Effector CD8-positive, alpha-beta T cell (primary cell): ENCODE results near the gene NPAS3.

Experiments
- DNase-seq: peaks from one replicate; lab custom pipeline; 2025; lab: John Stamatoyannopoulos, UW

The NPAS3 gene

GRCh38 chr14:33515899-33516298 lies 577.2 kb downstream of the NPAS3 start:
- DNase-seq: no peak

DNA sequence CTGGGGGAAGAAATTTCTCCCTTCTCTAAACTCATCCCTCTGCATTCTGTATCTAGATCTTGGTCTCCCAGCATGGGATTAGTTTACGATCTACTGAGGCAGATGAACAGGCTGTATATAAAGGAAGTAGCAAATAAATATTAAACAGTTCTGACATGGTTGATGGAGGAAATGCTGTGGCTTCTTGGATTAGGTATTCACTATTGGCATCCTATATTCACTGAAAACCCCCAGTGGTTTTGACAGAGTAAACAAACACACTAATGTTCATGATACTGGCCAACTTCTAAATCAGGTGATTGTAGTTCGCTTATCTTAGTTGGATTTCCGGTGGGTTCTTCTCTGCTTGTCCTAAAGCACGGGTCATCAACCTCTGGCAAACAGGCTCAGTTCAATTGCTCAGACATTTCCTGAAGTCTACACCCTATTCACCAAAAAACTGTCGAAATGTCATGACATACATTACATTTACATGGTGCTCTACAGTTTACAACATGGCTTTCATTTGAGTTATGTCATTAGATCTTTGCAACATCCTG lies 578.3 kb downstream of the NPAS3 start:
- no peak for DNase-seq

- DNase-seq: no peak
Measured at GRCh38 chr14:33521192-33521591, 582.5 kb downstream of the NPAS3 start.

GRCh38 chr14:33524244-33524643 lies 585.6 kb downstream of the NPAS3 start:
- DNase-seq: no peak

DNA sequence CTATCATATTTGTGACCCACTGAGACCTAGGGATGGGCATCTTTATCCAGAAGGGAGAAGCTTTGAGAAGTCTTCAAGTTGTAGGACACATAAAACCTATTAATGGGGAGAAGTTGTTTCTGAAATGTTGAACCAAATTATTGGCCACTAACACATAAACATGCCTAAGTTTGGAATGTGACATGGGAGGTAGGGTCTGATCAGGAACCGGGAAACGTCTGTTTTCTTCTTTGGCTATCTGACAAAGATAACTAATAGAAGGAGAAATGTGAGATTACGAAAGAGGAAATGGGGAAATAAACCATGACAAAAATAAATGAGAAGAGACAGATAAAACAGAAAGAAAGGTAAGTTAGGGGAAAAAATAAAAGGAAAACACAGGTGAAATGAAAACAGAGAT lies 586.9 kb downstream of the NPAS3 start:
- DNase-seq: no peak

- DNase-seq: no peak
Measured at GRCh38 chr14:33527023-33527634, 588.5 kb downstream of the NPAS3 start.

DNA sequence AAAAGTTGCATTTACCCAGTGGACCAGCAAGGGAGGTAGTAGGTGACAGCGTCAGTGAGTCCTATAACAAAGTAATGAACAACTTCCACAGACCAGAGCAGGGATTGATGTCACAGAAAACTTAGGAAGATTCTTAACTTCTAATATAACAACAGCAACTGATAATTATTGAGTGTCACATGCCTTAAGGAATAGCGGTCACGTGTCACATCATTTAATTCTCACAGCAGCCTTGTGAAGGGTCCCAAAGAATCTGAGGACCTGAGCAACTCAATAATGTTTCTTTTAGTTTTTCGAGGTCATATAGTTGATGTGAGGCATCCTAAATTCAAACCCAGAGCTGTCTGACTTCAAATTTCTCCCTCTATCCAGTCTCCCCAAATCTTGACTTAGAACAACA lies 590.0 kb downstream of the NPAS3 start:
- DNase-seq: no peak

GRCh38 chr14:33529787-33530757 lies 591.4 kb downstream of the NPAS3 start:
- DNase-seq: no peak

DNA sequence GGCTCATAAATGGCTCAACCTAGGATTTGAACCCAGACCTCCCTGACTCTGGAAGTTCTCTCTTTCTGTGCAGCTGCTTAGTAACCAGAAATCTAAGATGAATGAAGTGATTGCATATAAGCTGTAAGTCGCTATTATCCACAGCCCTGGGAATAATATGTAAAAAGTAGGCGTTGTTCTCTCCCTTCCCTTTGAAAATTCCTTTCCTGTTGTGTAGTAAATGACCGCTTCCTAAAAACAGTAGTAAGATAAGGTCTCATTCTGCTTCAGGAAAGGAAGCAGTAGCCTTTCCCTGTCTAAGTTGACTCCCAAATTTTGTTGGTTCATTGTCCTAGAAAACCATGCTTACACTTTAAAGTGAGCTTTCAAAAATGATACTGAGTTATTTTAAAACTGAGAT lies 593.9 kb downstream of the NPAS3 start:
- no peak for DNase-seq

DNA sequence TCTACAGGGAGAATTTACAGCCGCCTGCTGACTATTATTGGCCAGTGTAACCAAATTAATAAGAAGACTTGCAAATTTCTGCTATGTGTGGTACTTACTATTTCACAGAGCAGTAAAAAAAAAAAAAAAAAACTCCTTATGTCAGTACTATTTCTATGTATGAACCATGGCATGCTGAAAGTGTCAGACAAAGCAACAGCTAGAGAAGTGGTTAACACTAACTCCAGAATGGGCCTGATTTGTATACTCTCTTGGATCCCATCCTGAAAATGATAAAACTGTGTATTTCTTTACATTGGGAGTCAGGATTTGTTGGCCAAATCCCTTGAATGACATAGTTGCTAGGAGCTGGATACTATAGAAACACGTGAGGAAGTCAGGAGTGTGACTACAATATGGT lies 595.4 kb downstream of the NPAS3 start:
- no peak for DNase-seq

GRCh38 chr14:33534632-33535031 lies 596.0 kb downstream of the NPAS3 start:
- no peak for DNase-seq

DNA sequence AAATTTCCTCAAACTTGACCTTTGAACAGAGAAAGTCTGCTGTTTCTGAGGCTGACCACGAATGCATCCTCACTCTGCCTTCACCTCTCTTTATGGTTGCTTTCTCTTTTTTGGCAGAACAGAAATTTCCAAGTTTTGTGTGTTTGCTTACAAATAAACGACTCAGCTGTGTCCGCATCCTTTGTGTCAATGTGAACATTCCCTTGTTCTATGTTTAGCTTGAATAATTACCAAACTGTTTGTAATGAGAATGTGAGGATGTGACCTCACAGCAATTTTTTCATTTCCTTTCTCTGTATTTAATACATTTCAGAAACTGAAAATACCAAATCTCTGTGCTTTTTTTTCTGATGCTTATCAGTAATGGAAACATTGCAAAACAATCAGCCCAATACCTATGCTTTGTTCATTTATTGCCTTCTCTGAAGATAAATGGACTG lies 601.3 kb downstream of the NPAS3 start:
- DNase-seq: no peak

- no peak for DNase-seq
Measured at GRCh38 chr14:33541171-33541570, 602.5 kb downstream of the NPAS3 start.

- no peak for DNase-seq
Measured at GRCh38 chr14:33542338-33543287, 603.9 kb downstream of the NPAS3 start.

GRCh38 chr14:33545696-33546095 lies 607.0 kb downstream of the NPAS3 start:
- DNase-seq: no peak

- DNase-seq: no peak
Measured at GRCh38 chr14:33548606-33549005, 609.9 kb downstream of the NPAS3 start.

DNA sequence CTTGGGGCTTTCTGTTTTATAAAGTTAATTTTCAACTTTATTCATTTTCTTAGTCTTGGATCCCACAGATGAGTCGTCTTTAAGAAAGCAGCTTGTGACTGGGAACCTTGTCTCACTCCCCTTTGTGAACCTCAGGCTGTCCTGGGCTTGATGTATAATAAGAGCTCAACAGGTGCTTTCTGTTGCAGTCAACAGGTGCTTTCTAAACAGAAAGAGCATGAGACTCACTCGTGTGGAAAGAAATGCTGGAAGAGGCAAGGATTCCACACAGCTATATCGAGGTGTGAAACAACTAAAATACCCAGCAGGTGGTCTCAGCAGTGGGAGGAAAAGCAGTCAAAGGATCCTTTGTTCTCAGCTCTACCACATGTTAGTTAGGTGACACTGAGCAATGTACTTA lies 613.3 kb downstream of the NPAS3 start:
- no peak for DNase-seq

- no peak for DNase-seq
Measured at GRCh38 chr14:33553706-33554278, 615.1 kb downstream of the NPAS3 start.

DNA sequence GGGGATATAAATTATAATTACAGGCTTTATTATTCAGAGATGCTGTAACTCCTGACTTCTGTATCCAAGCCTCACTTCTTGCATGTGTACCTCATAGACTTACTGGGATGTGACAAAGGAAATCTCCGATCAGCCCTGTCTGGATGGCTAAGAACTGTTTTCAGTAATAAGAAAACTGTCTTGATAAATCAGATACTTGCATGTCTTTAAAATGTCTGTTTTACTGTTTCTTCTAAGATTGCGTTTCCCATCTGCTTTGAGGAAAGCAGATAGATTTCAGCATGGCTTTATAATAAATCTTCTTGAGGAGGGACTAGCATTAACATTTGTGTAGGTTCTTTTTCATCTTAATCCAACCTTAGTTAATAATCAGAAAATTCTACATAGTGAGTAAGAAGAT lies 616.3 kb downstream of the NPAS3 start:
- DNase-seq: no peak

GRCh38 chr14:33555710-33556350 lies 617.2 kb downstream of the NPAS3 start:
- no peak for DNase-seq
